HG03558 (cell line): ENCODE data around the gene CCDC12.

Source experiments
- ATAC-seq: cut with Tn5 transposase; IDR thresholded peaks from one replicate; pipeline ENCODE4 v1.9.1; 2021; ENCODE audit warnings: moderate number of reproducible peaks; ENCODE audit not compliant: unreplicated experiment; ENCODE audit errors: extremely low read depth

CCDC12 gene

GRCh38 chr3:46883830-46884185 is 92.7 kb downstream of the CCDC12 start:
- ATAC-seq = no peak

DNA sequence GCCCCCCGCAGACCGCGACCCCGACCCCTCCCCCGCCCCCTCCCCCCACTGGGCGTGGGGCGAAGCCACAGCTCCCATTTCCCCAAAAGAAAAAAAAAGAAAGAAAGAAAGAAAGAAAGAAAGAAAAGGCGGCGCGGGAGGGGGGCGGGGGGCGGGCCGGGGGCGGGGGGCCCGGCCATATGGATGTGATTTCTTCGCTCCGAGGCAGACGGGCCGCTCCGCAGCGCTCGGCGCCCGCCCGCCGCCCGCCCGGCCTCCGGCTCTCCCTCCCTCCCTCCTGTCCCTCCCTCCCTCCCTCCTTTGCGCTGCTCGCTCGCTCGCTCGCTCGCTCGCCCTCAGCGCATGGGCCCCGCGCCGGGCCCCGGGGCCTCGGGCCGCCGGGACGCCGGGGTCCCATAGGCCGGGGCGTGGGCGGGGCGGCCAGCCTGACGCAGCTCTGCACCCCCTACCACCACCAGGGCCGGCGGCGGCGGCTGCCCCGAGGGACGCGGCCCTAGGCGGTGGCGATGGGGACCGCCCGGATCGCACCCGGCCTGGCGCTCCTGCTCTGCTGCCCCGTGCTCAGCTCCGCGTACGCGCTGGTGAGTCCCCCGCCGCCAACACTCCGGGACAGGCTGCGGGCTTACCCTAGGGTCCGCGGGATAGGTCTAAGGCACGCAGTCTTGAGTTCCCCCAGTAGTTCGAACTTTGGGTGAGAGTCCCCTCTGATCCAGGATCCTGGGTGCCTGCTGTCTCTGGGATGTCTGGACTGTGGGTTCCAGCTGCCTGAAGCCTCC is 93.3 kb downstream of the CCDC12 start:
- no peak for ATAC-seq

- ATAC-seq = no peak
Measured at GRCh38 chr3:46882377-46883053, 94.0 kb downstream of the CCDC12 start.

DNA sequence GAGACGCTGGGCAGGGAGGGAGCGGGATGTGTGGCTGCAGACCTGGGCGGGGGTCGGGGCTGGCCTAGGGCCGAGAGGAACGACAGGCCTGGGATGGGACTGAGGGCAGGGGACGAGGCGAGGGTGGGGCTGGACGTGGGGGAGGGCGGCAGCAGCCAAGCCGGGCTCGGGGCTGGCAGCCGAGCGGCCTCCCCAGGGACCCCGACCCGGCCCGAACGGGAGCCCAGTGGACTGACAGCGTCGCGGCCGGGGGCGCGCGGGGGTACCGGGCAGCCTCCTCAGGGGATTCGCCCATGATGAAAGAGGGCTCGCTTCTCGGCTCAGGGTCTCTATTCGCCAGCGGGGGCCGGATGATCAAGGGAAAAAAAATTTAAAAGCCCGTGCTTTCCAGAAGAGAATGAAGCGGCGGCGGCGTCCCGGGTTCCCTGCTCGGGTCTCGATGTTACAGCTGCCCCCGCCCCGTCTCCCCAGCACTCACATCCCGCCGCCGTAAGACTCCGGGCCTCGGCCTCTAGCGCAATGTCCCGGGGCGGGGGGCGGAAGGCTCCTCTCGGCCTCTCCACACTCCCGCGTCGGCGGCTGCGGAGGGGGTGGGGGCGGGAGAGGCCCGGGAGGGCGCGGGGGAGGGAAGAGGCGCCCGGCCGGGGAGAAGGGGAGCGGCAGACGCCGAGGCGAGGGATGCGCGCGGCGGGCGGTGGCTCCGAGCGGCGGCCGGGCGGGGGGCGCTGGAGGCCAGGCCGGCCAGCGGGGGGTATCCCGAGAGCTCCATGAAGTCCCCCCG is 94.8 kb downstream of the CCDC12 start:
- no peak for ATAC-seq

GRCh38 chr3:46880884-46881595 is 95.5 kb downstream of the CCDC12 start:
- no peak for ATAC-seq

- ATAC-seq = no peak
Measured at GRCh38 chr3:46878781-46879436, 97.6 kb downstream of the CCDC12 start.

- ATAC-seq = no peak
Measured at GRCh38 chr3:46877406-46878125, 99.0 kb downstream of the CCDC12 start, which contains the start of gene PTH1R. Gene PTH1R, plus strand, starts transcription at chr3:46877721. Its CDS starts 5,839 bp downstream, at chr3:46883560.

GRCh38 chr3:46876313-46877300 is 99.9 kb downstream of the CCDC12 start:
- no peak for ATAC-seq

- no peak for ATAC-seq
Measured at GRCh38 chr3:46875560-46875959, 101.0 kb downstream of the CCDC12 start.

DNA sequence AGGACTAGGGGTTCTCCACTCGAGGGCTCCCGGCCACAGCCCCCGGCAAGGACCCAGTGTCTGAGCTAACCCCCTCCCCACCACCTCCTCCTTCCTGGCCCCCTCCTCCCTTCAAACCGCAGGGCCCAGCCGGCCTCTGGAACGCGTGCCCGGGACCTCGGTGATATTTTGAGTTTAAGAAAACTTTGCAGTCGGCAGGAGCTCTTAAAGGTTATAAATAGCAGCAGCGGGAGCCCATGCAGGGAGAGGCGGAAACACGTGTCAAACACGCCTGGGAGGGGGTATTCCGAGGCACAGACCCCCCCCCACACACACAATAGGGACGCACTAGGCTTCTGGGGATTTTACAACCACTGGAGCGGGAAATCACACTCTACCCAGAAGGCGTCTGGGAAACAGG is 102.1 kb downstream of the CCDC12 start:
- no peak for ATAC-seq

DNA sequence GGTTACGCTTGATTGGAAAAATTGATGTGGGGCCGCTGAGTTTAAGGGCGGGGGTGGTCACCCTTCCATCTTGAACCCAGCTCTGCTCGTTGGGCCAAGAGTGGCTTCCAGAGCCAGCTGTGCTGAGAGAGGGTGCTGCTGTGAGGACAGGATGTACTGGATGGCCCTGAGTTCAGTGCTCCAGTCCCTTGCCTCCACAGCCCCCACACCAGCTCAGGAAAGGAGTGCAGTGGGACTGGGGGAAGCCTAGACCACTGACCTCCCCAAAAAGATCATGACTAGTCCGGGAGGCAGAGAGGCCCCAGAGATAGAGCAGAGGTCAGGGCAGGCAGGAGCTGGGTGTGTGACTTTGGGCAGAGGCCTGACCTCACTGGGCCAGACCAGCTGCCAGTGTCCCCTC is 103.0 kb downstream of the CCDC12 start:
- no peak for ATAC-seq
